ENCODE data around the gene MVB12B. TPM values are rescaled to one million over a fixed set of nuclear protein-coding genes. Genes with fewer than 3 reads are reported as not detected.

Gene MVB12B
- total and polyA plus RNA-seq, 2 of the 13 experiments (the other 11 are each of a cell fraction or from before 2014, with no cell fraction given): 12.1 to 30.1 TPM

- TF ChIP-seq HMGXB4 (CRISPR knock-in tag; IDR thresholded peaks at IDR 0.05; ENCODE audit: borderline replicate concordance in 1 of 2, low read depth in 1 of 2) (peak; percentile 30 to 54; a peak in 1 of 4 replicates), KMT2B (CRISPR knock-in tag; IDR thresholded peaks at IDR 0.05) (peak; percentile 27; the same call in 1 of the 2 replicates), DRAP1 (CRISPR knock-in tag; IDR thresholded peaks at IDR 0.05) (peak; percentile 49; the same call in 1 of the 2 replicates), ZNF558 (CRISPR knock-in tag; IDR thresholded peaks at IDR 0.05; ENCODE audit: borderline replicate concordance) (no peak), ZBTB34 (CRISPR knock-in tag; IDR thresholded peaks at IDR 0.05) (no peak), ZNF556 (CRISPR knock-in tag; IDR thresholded peaks at IDR 0.05; ENCODE audit: borderline replicate concordance) (peak; percentile 78), ZNF335 (CRISPR knock-in tag; IDR thresholded peaks at IDR 0.05) (no peak), ZBTB33 (CRISPR knock-in tag; IDR thresholded peaks at IDR 0.05) (peak; percentile 36; the same call in 1 of the 2 replicates), GZF1 (CRISPR knock-in tag; IDR thresholded peaks at IDR 0.05) (no peak), ZNF564 (CRISPR knock-in tag; IDR thresholded peaks at IDR 0.05) (no peak), ATAD3A (CRISPR knock-in tag; IDR thresholded peaks at IDR 0.05) (no peak), PBX3 (CRISPR knock-in tag; IDR thresholded peaks at IDR 0.05; ENCODE audit: borderline replicate concordance) (0 out of 2 replicates have a peak, but pooled peaks have one; percentile 28), POLR2AphosphoS2 (IDR thresholded peaks at IDR 0.05; ENCODE audit: low read depth, low read length) (no peak), HNRNPK (IDR thresholded peaks at IDR 0.05; ENCODE audit: low read depth, low read length, poor library complexity, severe bottlenecking) (no peak), ARNT (IDR thresholded peaks at IDR 0.05) (no peak), ZNF639 (CRISPR knock-in tag; conservative IDR thresholded peaks at IDR 0.05) (no peak), RARG (CRISPR knock-in tag; IDR thresholded peaks at IDR 0.05; ENCODE audit: low read depth) (no peak), ZNF362 (CRISPR knock-in tag; IDR thresholded peaks at IDR 0.05; ENCODE audit: borderline replicate concordance) (no peak)
Observed at GRCh38 chr9:126376311-126377175, 49.9 kb downstream of the MVB12B start (continued).
